ENCODE results near the gene PHF1.
A peak's percentile ranks its signal among the peaks of the same experiment; 100 is the strongest.

The PHF1 gene

DNA sequence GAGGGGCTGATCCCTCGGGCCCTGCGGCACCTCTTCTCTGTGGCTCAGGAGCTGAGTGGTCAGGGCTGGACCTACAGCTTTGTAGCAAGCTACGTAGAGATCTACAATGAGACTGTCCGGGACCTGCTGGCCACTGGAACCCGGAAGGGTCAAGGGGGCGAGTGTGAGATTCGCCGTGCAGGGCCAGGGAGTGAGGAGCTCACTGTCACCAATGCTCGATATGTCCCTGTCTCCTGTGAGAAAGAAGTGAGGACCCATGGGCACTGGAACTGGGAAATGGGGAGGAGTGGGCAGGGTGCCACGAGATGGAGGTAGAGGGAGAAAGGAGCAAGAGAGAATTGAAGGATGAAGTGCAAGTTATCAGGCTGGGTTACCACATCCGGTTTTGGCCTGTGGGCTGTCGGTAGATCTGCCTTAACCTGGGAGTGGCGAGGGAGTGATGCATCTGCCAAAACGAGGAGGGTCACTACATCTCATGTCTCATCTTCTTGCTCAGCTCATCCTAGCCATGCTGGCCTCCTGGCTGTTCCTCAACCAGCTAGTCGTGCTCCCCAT lies 5.4 kb upstream of the PHF1 start:
- Histone ChIP-seq H3K4me3 (ENCODE audit: control insufficient read depth in 1 of 7, extremely low read depth in 1 of 7, insufficient read depth in 4 of 7, low read depth in 2 of 7, low read length in 6 of 7) (no peak overlapping the region), H3K27me3 (replicated peaks in 2 of 5; ENCODE audit: control insufficient read depth in 4 of 5, insufficient read depth in 5 of 5, low read length in 4 of 5) (no peaks in the 10 kb centered on the region), H3K27ac (ENCODE audit: insufficient read depth in 1 of 2, low read depth in 1 of 2, low read length in 2 of 2, poor library complexity in 1 of 2, severe bottlenecking in 2 of 2) (no peak overlapping the region), H3K36me3 (ENCODE audit: control insufficient read depth in 4 of 4, insufficient read depth in 4 of 4, low read length in 3 of 4) (peaks cover 6 to 56% (median 31%) of the 10 kb centered on the region in 4 experiments), H3K4me1 (ENCODE audit: control extremely low read depth in 1 of 4, control insufficient read depth in 4 of 4, insufficient read depth in 4 of 4, low read length in 3 of 4) (peaks cover 0 to 11% (median 7%) of the 10 kb centered on the region in 4 experiments), H3K9me3 (ENCODE audit: control extremely low read depth in 1 of 5, control insufficient read depth in 4 of 5, insufficient read depth in 2 of 5, low read depth in 1 of 5, low read length in 4 of 5) (no peaks in the 10 kb centered on the region)
- WGBS (ENCODE audit: insufficient coverage): 90% methylated on average over 15 of the region's 15 CpGs
- POLR2A ChIA-PET: no interaction called here
- CTCF ChIA-PET: interaction anchor here (1.0 to 2.1 kb wide), 7 partner anchors 10 to 126 kb away, joined by 3 to 10 read pairs (median 4); no protein-coding TSS in a partner anchor
- DNase-seq: no peak

DNA sequence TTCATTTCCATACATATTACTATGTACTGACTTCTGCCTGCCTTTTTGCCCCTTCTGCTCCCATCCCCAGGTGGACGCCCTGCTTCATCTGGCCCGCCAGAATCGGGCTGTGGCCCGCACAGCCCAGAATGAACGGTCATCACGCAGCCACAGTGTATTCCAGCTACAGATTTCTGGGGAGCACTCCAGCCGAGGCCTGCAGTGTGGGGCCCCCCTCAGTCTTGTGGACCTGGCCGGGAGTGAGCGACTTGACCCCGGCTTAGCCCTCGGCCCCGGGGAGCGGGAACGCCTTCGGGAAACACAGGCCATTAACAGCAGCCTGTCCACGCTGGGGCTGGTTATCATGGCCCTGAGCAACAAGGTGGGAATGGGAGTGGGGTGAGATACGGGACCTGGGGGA lies 4.7 kb upstream of the PHF1 start:
- no peak overlapping the region for H3K4me3 ChIP-seq (ENCODE audit: control insufficient read depth in 1 of 7, extremely low read depth in 1 of 7, insufficient read depth in 4 of 7, low read depth in 2 of 7, low read length in 6 of 7)
- H3K9me3 ChIP-seq (ENCODE audit: control extremely low read depth in 1 of 5, control insufficient read depth in 4 of 5, insufficient read depth in 2 of 5, low read depth in 1 of 5, low read length in 4 of 5): no peaks in the 10 kb centered on the region
- POLR2A ChIA-PET: no interaction called here
- peaks cover 0 to 11% (median 7%) of the 10 kb centered on the region in 4 experiments for H3K4me1 ChIP-seq (ENCODE audit: control extremely low read depth in 1 of 4, control insufficient read depth in 4 of 4, insufficient read depth in 4 of 4, low read length in 3 of 4)
- CTCF ChIA-PET: interaction anchor here (1.0 to 1.7 kb wide), 5 partner anchors 15 to 126 kb away, joined by 3 to 4 read pairs (median 4); no protein-coding TSS in a partner anchor
- H3K27ac ChIP-seq (ENCODE audit: insufficient read depth in 1 of 2, low read depth in 1 of 2, low read length in 2 of 2, poor library complexity in 1 of 2, severe bottlenecking in 2 of 2): no peak overlapping the region
- peaks cover 6 to 56% (median 31%) of the 10 kb centered on the region in 4 experiments for H3K36me3 ChIP-seq (ENCODE audit: control insufficient read depth in 4 of 4, insufficient read depth in 4 of 4, low read length in 3 of 4)
- no peaks in the 10 kb centered on the region for H3K27me3 ChIP-seq (replicated peaks in 2 of 5; ENCODE audit: control insufficient read depth in 4 of 5, insufficient read depth in 5 of 5, low read length in 4 of 5)
- 99% methylated on average over 13 of the region's 17 CpGs for WGBS (ENCODE audit: insufficient coverage)
- DNase-seq: no peak

DNA sequence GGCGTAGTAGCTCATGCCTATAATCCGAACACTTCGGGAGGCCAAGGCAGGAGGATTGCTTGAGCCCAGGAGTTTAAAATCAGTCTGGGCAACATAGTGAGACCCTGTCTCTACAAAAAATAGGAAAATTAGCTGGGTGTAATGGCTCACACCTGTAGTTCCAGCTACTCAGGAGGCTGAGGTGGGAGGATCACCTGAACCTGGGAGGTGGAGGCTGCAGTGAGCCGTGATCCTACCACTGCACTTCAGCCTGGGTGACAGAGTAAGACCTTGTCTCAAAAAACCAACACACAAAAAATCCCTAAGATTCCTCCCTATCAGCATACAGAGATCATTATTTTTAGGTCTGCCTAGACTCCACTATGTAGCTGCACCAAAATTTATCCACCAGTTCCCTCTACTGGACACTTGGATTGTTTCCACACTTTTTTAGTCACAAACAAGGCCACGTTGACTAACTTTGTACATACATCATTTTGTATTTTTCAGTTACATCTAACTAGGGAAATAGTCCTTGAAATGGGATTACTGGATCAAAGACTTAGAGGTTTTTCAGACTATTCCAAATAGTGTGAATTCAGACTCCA lies 3.6 kb upstream of the PHF1 start:
- H3K36me3 ChIP-seq (ENCODE audit: control insufficient read depth in 4 of 4, insufficient read depth in 4 of 4, low read length in 3 of 4): peaks cover 6 to 54% (median 31%) of the 10 kb centered on the region in 4 experiments

DNA sequence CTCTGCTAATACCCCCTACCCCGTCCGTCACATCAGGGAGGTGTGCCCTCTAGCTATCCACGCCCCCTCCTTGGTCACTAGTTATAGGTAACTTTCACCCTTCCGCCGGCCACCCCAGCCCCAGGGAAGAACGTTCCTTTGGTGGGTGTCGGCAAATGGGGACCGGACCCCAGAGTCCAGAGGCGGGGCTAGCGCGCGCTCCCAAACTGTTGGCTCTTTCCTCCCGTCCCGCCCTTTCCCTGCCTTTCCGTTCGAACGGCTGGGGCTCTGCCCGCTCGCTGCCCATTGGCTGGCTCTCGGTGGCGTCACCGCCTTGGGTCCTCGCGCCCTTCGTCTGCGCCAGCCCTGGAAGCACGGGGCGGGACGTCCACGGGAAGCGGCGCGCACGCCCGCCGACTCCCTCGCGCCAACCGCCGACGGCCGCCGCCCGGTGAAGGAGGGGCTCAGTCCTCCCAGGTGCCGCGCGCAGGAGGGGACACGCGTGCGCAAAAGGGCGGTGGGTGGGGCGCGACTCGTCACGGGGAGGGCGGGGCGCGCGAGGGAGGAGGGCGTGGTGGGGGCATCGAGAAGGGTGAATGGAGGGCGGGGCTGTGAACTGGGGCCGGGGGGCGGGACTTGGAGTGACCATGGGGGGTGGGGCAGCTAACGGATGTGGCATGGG lies 634 bp upstream of the PHF1 start:
- DNase-seq: peak; percentile 97 to 99 (median 99)
- CTCF ChIA-PET: interaction anchor here (0.5 to 1.2 kb wide), 3 partner anchors 15 to 159 kb away, joined by 3 to 4 read pairs (median 3); no protein-coding TSS in a partner anchor
- H3K9me3 ChIP-seq (ENCODE audit: control extremely low read depth in 1 of 5, control insufficient read depth in 4 of 5, insufficient read depth in 2 of 5, low read depth in 1 of 5, low read length in 4 of 5): no peaks in the 10 kb centered on the region
- POLR2A ChIA-PET: interaction anchor here (1.1 kb wide), 1 partner anchor 139 kb away, joined by 4 read pairs; the partner anchor contains the start of genes RPS18 and VPS52
- peak overlapping the region; percentile 59 to 92 for H3K27ac ChIP-seq (ENCODE audit: insufficient read depth in 1 of 2, low read depth in 1 of 2, low read length in 2 of 2, poor library complexity in 1 of 2, severe bottlenecking in 2 of 2)
- H3K27me3 ChIP-seq (replicated peaks in 2 of 5; ENCODE audit: control insufficient read depth in 4 of 5, insufficient read depth in 5 of 5, low read length in 4 of 5): no peaks in the 10 kb centered on the region
- peaks cover 4 to 26% (median 19%) of the 10 kb centered on the region in 4 experiments for H3K4me1 ChIP-seq (ENCODE audit: control extremely low read depth in 1 of 4, control insufficient read depth in 4 of 4, insufficient read depth in 4 of 4, low read length in 3 of 4)
- H3K4me3 ChIP-seq (ENCODE audit: control insufficient read depth in 1 of 7, extremely low read depth in 1 of 7, insufficient read depth in 4 of 7, low read depth in 2 of 7, low read length in 6 of 7): peak overlapping the region; percentile 59 to 90 (median 85)
- peaks cover 5 to 58% (median 35%) of the 10 kb centered on the region in 4 experiments for H3K36me3 ChIP-seq (ENCODE audit: control insufficient read depth in 4 of 4, insufficient read depth in 4 of 4, low read length in 3 of 4)
- WGBS (ENCODE audit: insufficient coverage): 0% methylated on average over 33 of the region's 65 CpGs

More for the DNA sequence above, 3.6 kb upstream of the PHF1 start:
- Histone ChIP-seq H3K4me3 (ENCODE audit: control insufficient read depth in 1 of 7, extremely low read depth in 1 of 7, insufficient read depth in 4 of 7, low read depth in 2 of 7, low read length in 6 of 7) (no peak overlapping the region), H3K4me1 (ENCODE audit: control extremely low read depth in 1 of 4, control insufficient read depth in 4 of 4, insufficient read depth in 4 of 4, low read length in 3 of 4) (peaks cover 4 to 22% (median 15%) of the 10 kb centered on the region in 4 experiments), H3K9me3 (ENCODE audit: control extremely low read depth in 1 of 5, control insufficient read depth in 4 of 5, insufficient read depth in 2 of 5, low read depth in 1 of 5, low read length in 4 of 5) (no peaks in the 10 kb centered on the region), H3K27me3 (replicated peaks in 2 of 5; ENCODE audit: control insufficient read depth in 4 of 5, insufficient read depth in 5 of 5, low read length in 4 of 5) (no peaks in the 10 kb centered on the region), H3K27ac (ENCODE audit: insufficient read depth in 1 of 2, low read depth in 1 of 2, low read length in 2 of 2, poor library complexity in 1 of 2, severe bottlenecking in 2 of 2) (peak overlapping the region in 1 of 2 experiments; percentile 7)
- ChIA-PET CTCF (interaction anchor here (0.5 to 2.6 kb wide), 13 partner anchors 10 to 157 kb away, joined by 3 to 18 read pairs (median 3); partner anchors contain the start of gene B3GALT4), POLR2A (interaction anchor here (0.6 kb wide), 1 partner anchor 40 kb away, joined by 4 read pairs; no protein-coding TSS in a partner anchor)
- 89% methylated on average over 4 of the region's 5 CpGs for WGBS (ENCODE audit: insufficient coverage)
- DNase-seq: peak; percentile 66 to 85 (median 75)

DNA sequence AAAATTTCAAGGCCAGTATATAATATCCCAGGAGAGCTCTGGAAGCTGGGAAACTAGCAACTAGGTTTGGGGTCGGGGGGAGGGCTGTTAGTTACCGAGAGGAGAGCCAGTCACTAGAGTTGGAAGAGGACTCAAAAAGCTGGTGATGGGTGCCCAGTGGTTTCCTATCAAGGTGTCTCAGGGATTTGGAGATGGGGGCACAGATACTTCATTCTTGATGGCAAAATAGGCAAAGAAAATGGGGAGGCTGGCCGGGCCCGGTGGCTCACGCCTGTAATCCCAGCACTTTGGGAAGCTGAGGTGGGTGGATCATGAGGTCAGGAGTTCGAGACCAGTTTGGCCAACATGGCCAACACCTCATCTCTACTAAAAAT lies 805 bp downstream of the PHF1 start:
- WGBS (ENCODE audit: insufficient coverage): 66% methylated on average over 5 of the region's 6 CpGs
- no peaks in the 10 kb centered on the region for H3K9me3 ChIP-seq (ENCODE audit: control extremely low read depth in 1 of 5, control insufficient read depth in 4 of 5, insufficient read depth in 2 of 5, low read depth in 1 of 5, low read length in 4 of 5)
- peaks cover 4 to 57% (median 37%) of the 10 kb centered on the region in 4 experiments for H3K36me3 ChIP-seq (ENCODE audit: control insufficient read depth in 4 of 4, insufficient read depth in 4 of 4, low read length in 3 of 4)
- POLR2A ChIA-PET: interaction anchor here (1.2 kb wide), 1 partner anchor 14 kb away, joined by 3 read pairs; no protein-coding TSS in a partner anchor
- peak overlapping the region; percentile 33 to 85 for H3K27ac ChIP-seq (ENCODE audit: insufficient read depth in 1 of 2, low read depth in 1 of 2, low read length in 2 of 2, poor library complexity in 1 of 2, severe bottlenecking in 2 of 2)
- H3K27me3 ChIP-seq (replicated peaks in 2 of 5; ENCODE audit: control insufficient read depth in 4 of 5, insufficient read depth in 5 of 5, low read length in 4 of 5): no peaks in the 10 kb centered on the region
- no peak for DNase-seq
- H3K4me3 ChIP-seq (ENCODE audit: control insufficient read depth in 1 of 7, extremely low read depth in 1 of 7, insufficient read depth in 4 of 7, low read depth in 2 of 7, low read length in 6 of 7): peak overlapping the region; percentile 68 to 92 (median 78)
- CTCF ChIA-PET: no interaction called here
- peaks cover 5 to 39% (median 25%) of the 10 kb centered on the region in 4 experiments for H3K4me1 ChIP-seq (ENCODE audit: control extremely low read depth in 1 of 4, control insufficient read depth in 4 of 4, insufficient read depth in 4 of 4, low read length in 3 of 4)

DNA sequence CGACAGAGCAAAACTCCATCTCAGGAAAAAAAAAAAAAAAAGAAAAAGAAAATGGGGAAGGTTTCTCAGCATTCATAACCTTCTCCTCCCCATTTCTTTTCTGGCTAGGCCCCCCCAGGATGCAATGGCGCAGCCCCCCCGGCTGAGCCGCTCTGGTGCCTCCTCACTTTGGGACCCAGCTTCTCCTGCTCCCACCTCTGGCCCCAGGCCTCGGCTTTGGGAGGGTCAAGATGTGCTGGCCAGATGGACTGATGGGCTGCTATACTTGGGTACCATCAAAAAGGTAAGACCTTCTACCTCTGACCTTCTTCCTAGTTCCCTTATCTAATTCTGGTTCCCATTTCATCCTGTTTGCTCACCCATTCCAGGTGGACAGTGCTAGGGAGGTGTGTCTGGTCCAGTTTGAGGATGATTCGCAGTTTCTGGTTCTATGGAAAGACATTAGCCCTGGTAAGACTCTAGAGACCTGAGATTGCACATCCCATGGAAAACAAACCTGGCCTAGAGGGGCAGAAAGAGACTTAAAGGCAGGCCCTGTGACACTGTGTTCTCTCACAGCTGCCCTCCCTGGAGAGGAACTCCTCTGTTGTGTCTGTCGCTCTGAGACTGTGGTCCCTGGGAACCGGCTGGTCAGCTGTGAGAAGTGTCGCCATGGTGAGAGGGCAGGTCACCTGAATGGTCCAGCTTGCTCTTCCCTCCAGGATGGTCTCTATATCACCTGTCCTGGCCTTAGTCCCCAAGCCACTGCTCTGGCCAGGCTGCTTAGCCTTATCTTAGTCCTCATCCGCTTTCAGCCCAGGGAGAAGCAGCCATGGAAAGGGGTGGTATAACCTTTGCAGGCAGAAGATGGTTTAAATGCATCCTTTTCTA lies 1.6 kb downstream of the PHF1 start:
- no peak overlapping the region for H3K4me3 ChIP-seq (ENCODE audit: control insufficient read depth in 1 of 7, extremely low read depth in 1 of 7, insufficient read depth in 4 of 7, low read depth in 2 of 7, low read length in 6 of 7)
- no peaks in the 10 kb centered on the region for H3K27me3 ChIP-seq (replicated peaks in 2 of 5; ENCODE audit: control insufficient read depth in 4 of 5, insufficient read depth in 5 of 5, low read length in 4 of 5)
- peaks cover 10 to 46% (median 32%) of the 10 kb centered on the region in 4 experiments for H3K4me1 ChIP-seq (ENCODE audit: control extremely low read depth in 1 of 4, control insufficient read depth in 4 of 4, insufficient read depth in 4 of 4, low read length in 3 of 4)
- H3K36me3 ChIP-seq (ENCODE audit: control insufficient read depth in 4 of 4, insufficient read depth in 4 of 4, low read length in 3 of 4): peaks cover 4 to 55% (median 33%) of the 10 kb centered on the region in 4 experiments
- WGBS (ENCODE audit: insufficient coverage): 92% methylated on average over 9 of the region's 10 CpGs
- H3K9me3 ChIP-seq (ENCODE audit: control extremely low read depth in 1 of 5, control insufficient read depth in 4 of 5, insufficient read depth in 2 of 5, low read depth in 1 of 5, low read length in 4 of 5): no peaks in the 10 kb centered on the region
- ChIA-PET POLR2A (interaction anchor here (1.2 kb wide), 1 partner anchor 13 kb away, joined by 3 read pairs; no protein-coding TSS in a partner anchor), CTCF (interaction anchor here (1.6 kb wide), 1 partner anchor 13 kb away, joined by 3 read pairs; no protein-coding TSS in a partner anchor)
- DNase-seq: no peak
- H3K27ac ChIP-seq (ENCODE audit: insufficient read depth in 1 of 2, low read depth in 1 of 2, low read length in 2 of 2, poor library complexity in 1 of 2, severe bottlenecking in 2 of 2): peak overlapping the region in 1 of 2 experiments; percentile 22
